ENCODE results near the gene CSF3. TPM values are rescaled to one million over a fixed set of nuclear protein-coding genes. Genes with fewer than 3 reads are reported as not detected.

CSF3 gene
- total RNA-seq, 1 donor from 2014 or later: not detected

GRCh38 chr17:39988206-39988810 is 26.9 kb upstream of the CSF3 start:
- no peak overlapping the region for H3K4me3 Mint-ChIP-seq
- no peak for DNase-seq (ENCODE audit: low spot score in 2 of 2, unreplicated experiment in 2 of 2)
- no peak for TF ChIP-seq CTCF (IDR thresholded peaks at IDR 0.05; ENCODE audit: unreplicated experiment)
- no peaks in the 10 kb centered on the region for H3K27me3 Mint-ChIP-seq (ENCODE audit: low read depth)
- H3K4me1 Mint-ChIP-seq: no peaks in the 10 kb centered on the region
- H3K36me3 Mint-ChIP-seq: peaks cover 57% of the 10 kb centered on the region
- H3K27ac Mint-ChIP-seq: no peak overlapping the region
- no peaks in the 10 kb centered on the region for H3K9me3 Mint-ChIP-seq

- no peak for DNase-seq (ENCODE audit: low spot score in 2 of 2, unreplicated experiment in 2 of 2)
- H3K27ac Mint-ChIP-seq: no peak overlapping the region
- TF ChIP-seq CTCF (IDR thresholded peaks at IDR 0.05; ENCODE audit: unreplicated experiment): no peak
- no peak overlapping the region for H3K4me3 Mint-ChIP-seq
- no peaks in the 10 kb centered on the region for H3K27me3 Mint-ChIP-seq (ENCODE audit: low read depth)
- no peaks in the 10 kb centered on the region for H3K4me1 Mint-ChIP-seq
- peaks cover 48% of the 10 kb centered on the region for H3K36me3 Mint-ChIP-seq
- H3K9me3 Mint-ChIP-seq: no peaks in the 10 kb centered on the region
Measured at GRCh38 chr17:39994448-39994847, 20.8 kb upstream of the CSF3 start.

- Mint-ChIP-seq H3K9me3 (no peaks in the 10 kb centered on the region), H3K4me3 (no peak overlapping the region), H3K27me3 (ENCODE audit: low read depth) (no peaks in the 10 kb centered on the region), H3K27ac (no peak overlapping the region), H3K36me3 (peaks cover 48% of the 10 kb centered on the region), H3K4me1 (no peaks in the 10 kb centered on the region)
- TF ChIP-seq CTCF (IDR thresholded peaks at IDR 0.05; ENCODE audit: unreplicated experiment): no peak
- no peak for DNase-seq (ENCODE audit: low spot score in 2 of 2, unreplicated experiment in 2 of 2)
Measured at GRCh38 chr17:39995438-39995837, 19.8 kb upstream of the CSF3 start.

GRCh38 chr17:39996162-39996561 is 19.1 kb upstream of the CSF3 start:
- no peaks in the 10 kb centered on the region for H3K4me1 Mint-ChIP-seq
- no peaks in the 10 kb centered on the region for H3K27me3 Mint-ChIP-seq (ENCODE audit: low read depth)
- no peaks in the 10 kb centered on the region for H3K9me3 Mint-ChIP-seq
- no peak overlapping the region for H3K4me3 Mint-ChIP-seq
- peaks cover 44% of the 10 kb centered on the region for H3K36me3 Mint-ChIP-seq
- TF ChIP-seq CTCF (IDR thresholded peaks at IDR 0.05; ENCODE audit: unreplicated experiment): no peak
- H3K27ac Mint-ChIP-seq: no peak overlapping the region
- no peak for DNase-seq (ENCODE audit: low spot score in 2 of 2, unreplicated experiment in 2 of 2)

GRCh38 chr17:39996800-39997199 is 18.4 kb upstream of the CSF3 start:
- no peak for DNase-seq (ENCODE audit: low spot score in 2 of 2, unreplicated experiment in 2 of 2)
- TF ChIP-seq CTCF (IDR thresholded peaks at IDR 0.05; ENCODE audit: unreplicated experiment): no peak
- Mint-ChIP-seq H3K4me3 (no peak overlapping the region), H3K27ac (no peak overlapping the region), H3K9me3 (no peaks in the 10 kb centered on the region), H3K27me3 (ENCODE audit: low read depth) (no peaks in the 10 kb centered on the region), H3K36me3 (peaks cover 40% of the 10 kb centered on the region), H3K4me1 (no peaks in the 10 kb centered on the region)

- Mint-ChIP-seq H3K9me3 (no peaks in the 10 kb centered on the region), H3K36me3 (peaks cover 38% of the 10 kb centered on the region), H3K4me1 (no peaks in the 10 kb centered on the region), H3K4me3 (no peak overlapping the region), H3K27me3 (ENCODE audit: low read depth) (no peaks in the 10 kb centered on the region), H3K27ac (no peak overlapping the region)
- TF ChIP-seq CTCF (IDR thresholded peaks at IDR 0.05; ENCODE audit: unreplicated experiment): no peak
- DNase-seq (ENCODE audit: low spot score in 2 of 2, unreplicated experiment in 2 of 2): no peak
Measured at GRCh38 chr17:39997543-39997942, 17.7 kb upstream of the CSF3 start.
